A673 (cell line): ENCODE results near the gene RASA2.

ENCODE experiments used
- EZH2 ChIP-seq: fragments of 200-600 bp; sonication (generic); IDR thresholded peaks from 2 replicates; pipeline ENCODE4 v1.6.1; 2017; ENCODE audit warnings: borderline replicate concordance, low read depth, mild to moderate bottlenecking, mixed read lengths, antibody characterized with exemption, low read length; ENCODE audit not compliant: poor library complexity, severe bottlenecking
- TF ChIP-seq, protein P1 (sequence below): fragments of 300-800, 200-600 bp; sonication (generic); conservative IDR thresholded peaks from 2 replicates; pipeline ENCODE4 v1.5.1; 2017; ENCODE audit warnings: low read depth, mild to moderate bottlenecking, antibody characterized with exemption, low read length, moderate library complexity, mixed read lengths

GRCh38 chr3:141618938-141619337, 132.1 kb downstream of the RASA2 start:
- TF ChIP-seq, protein P1, sequence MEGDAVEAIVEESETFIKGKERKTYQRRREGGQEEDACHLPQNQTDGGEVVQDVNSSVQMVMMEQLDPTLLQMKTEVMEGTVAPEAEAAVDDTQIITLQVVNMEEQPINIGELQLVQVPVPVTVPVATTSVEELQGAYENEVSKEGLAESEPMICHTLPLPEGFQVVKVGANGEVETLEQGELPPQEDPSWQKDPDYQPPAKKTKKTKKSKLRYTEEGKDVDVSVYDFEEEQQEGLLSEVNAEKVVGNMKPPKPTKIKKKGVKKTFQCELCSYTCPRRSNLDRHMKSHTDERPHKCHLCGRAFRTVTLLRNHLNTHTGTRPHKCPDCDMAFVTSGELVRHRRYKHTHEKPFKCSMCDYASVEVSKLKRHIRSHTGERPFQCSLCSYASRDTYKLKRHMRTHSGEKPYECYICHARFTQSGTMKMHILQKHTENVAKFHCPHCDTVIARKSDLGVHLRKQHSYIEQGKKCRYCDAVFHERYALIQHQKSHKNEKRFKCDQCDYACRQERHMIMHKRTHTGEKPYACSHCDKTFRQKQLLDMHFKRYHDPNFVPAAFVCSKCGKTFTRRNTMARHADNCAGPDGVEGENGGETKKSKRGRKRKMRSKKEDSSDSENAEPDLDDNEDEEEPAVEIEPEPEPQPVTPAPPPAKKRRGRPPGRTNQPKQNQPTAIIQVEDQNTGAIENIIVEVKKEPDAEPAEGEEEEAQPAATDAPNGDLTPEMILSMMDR = no peak
- TF ChIP-seq EZH2 = no peak
